Gastroesophageal sphincter (tissue), 4 donors: Measurements from ENCODE around the gene PTGES. TPM values are rescaled to one million over a fixed set of nuclear protein-coding genes. Genes with fewer than 3 reads are reported as not detected.

Experiments
- ATAC-seq: fragments of 150-250 bp; one replicate; pipeline ENCODE4 v1.9.1; 2016; ENCODE audit warnings: mild to moderate bottlenecking, moderate library complexity
- H3K27ac ChIP-seq, 4 donors: fragments of 200-600 bp; sonication (generic) in 3 of 4; 1 replicate in 3 of 4; 2 replicates in 1 of 4; pipeline ENCODE4 v1.5.1; 2016 to 2019
- H3K27me3 ChIP-seq: fragments of 200-600 bp; sonication (generic); one replicate; pipeline ENCODE4 v1.5.1; 2019
- H3K36me3 ChIP-seq, 2 donors: fragments of 200-600 bp; sonication (generic); one replicate each; pipeline ENCODE4 v1.5.1; 2019; ENCODE audit warnings: control low read depth in 1 of 2
- H3K4me1 ChIP-seq, 3 donors: fragments of 200-600 bp; sonication (generic); 1 replicate in 2 of 3; 2 replicates in 1 of 3; pipeline ENCODE4 v1.5.1; 2016 to 2019; ENCODE audit warnings: control low read depth in 2 of 3
- H3K4me3 ChIP-seq, 2 donors: fragments of 200-600 bp; sonication (generic); one replicate each; pipeline ENCODE4 v1.5.1; 2019; ENCODE audit warnings: mild to moderate bottlenecking in 1 of 2, moderate library complexity in 1 of 2
- H3K9me3 ChIP-seq, 3 donors: fragments of 200-600 bp; sonication (generic); one replicate each; pipeline ENCODE4 v1.5.1; 2017 to 2019; ENCODE audit warnings: control low read depth in 2 of 3
- CTCF ChIP-seq, 4 experiments: fragments of 200-600 bp in 2 of 4; fragments of 450-650 bp in 2 of 4; sonication (generic) in 1 of 4; IDR thresholded peaks; one replicate each; pipeline ENCODE4 v1.5.1; 2017 to 2019; ENCODE audit warnings: antibody characterized with exemption in 4 of 4, mild to moderate bottlenecking in 2 of 4, moderate library complexity in 2 of 4
- EP300 ChIP-seq: sonication (generic); formaldehyde crosslinking; IDR thresholded peaks from one replicate; pipeline ENCODE4 v1.6.1; 2017; ENCODE audit warnings: antibody characterized with exemption, mild to moderate bottlenecking
- POLR2A ChIP-seq, 2 donors: fragments of 450-650 bp; IDR thresholded peaks; one replicate each; pipeline ENCODE4 v1.6.1; 2017; ENCODE audit warnings: antibody characterized with exemption in 2 of 2, mild to moderate bottlenecking in 2 of 2, moderate library complexity in 1 of 2
- POLR2AphosphoS5 ChIP-seq: sonication (generic); formaldehyde crosslinking; IDR thresholded peaks from one replicate; pipeline ENCODE4 v1.6.1; 2017; ENCODE audit warnings: antibody characterized with exemption
- WGBS, 2 donors: methylation state at CpG; one replicate each; pipeline ENCODE4 v1.1.5; 2018; ENCODE audit warnings: low coverage in 1 of 2; 5-methylcytosine and 5-hydroxymethylcytosine counted together
- total RNA-seq, 4 donors: library from RNA; depleted of rRNA; stranded (reverse); fragments of >200 nt; gene quantifications; one replicate each; pipeline ENCODE4 v1.1.0, GENCODE V29; 2016

Gene PTGES
- total RNA-seq, 4 donors from 2014 or later, result 0.78 to 15.1 (median 6.1) TPM

GRCh38 chr9:129717991-129718390 is 34.9 kb downstream of the PTGES start:
- no peak overlapping the region for H3K4me3 ChIP-seq
- H3K36me3 ChIP-seq, result no peaks in the 10 kb centered on the region
- H3K27me3 ChIP-seq, result no peaks in the 10 kb centered on the region
- WGBS, 2 donors, result 85% methylated on average over 3 of the region's 5 CpGs; no CpG with 5 or more reads in 1 of the 2 donors
- peaks cover 0 to 25% (median 11%) of the 10 kb centered on the region in 3 donors for H3K4me1 ChIP-seq
- TF ChIP-seq POLR2A (IDR thresholded peaks at IDR 0.05) (no peak), POLR2AphosphoS5 (no peak), EP300 (no peak), CTCF (IDR thresholded peaks at IDR 0.05) (no peak)
- no peak for ATAC-seq
- H3K27ac ChIP-seq, result no peak overlapping the region
- no peaks in the 10 kb centered on the region for H3K9me3 ChIP-seq

GRCh38 chr9:129716091-129716490 is 36.8 kb downstream of the PTGES start:
- TF ChIP-seq EP300 (no peak), POLR2AphosphoS5 (peak; percentile 80)
- ATAC-seq, result peak; percentile 79
- H3K27ac ChIP-seq, result peak overlapping the region in 3 of 4 donors; percentile 58 to 79 (median 72)

GRCh38 chr9:129714511-129715061 is 38.3 kb downstream of the PTGES start:
- Histone ChIP-seq H3K27ac (peak overlapping the region in 1 of 4 donors; percentile 72), H3K27me3 (no peaks in the 10 kb centered on the region), H3K36me3 (no peaks in the 10 kb centered on the region), H3K4me3 (no peak overlapping the region), H3K4me1 (peaks cover 0 to 58% (median 16%) of the 10 kb centered on the region in 3 donors), H3K9me3 (no peaks in the 10 kb centered on the region)
- WGBS, 2 donors, result 64 to 70% methylated on average over 5 to 12 of the region's 15 CpGs
- ATAC-seq, result no peak
- TF ChIP-seq POLR2A (IDR thresholded peaks at IDR 0.05) (no peak), POLR2AphosphoS5 (peak; percentile 8), CTCF (IDR thresholded peaks at IDR 0.05) (no peak), EP300 (no peak)

More at GRCh38 chr9:129716091-129716490, 36.8 kb downstream of the PTGES start:
- Histone ChIP-seq H3K9me3 (no peaks in the 10 kb centered on the region), H3K36me3 (no peaks in the 10 kb centered on the region), H3K27me3 (no peaks in the 10 kb centered on the region), H3K4me1 (peaks cover 0 to 44% (median 16%) of the 10 kb centered on the region in 3 donors), H3K4me3 (no peak overlapping the region)
- WGBS, 2 donors, result 34 to 57% methylated on average over 5 of the region's 5 CpGs

GRCh38 chr9:129713402-129713679 is 39.5 kb downstream of the PTGES start:
- TF ChIP-seq EP300 (no peak), POLR2AphosphoS5 (no peak), CTCF (IDR thresholded peaks at IDR 0.05) (no peak), POLR2A (IDR thresholded peaks at IDR 0.05) (no peak)
- no peak for ATAC-seq
- WGBS, 2 donors, result 92 to 95% methylated on average over 5 to 8 of the region's 10 CpGs
- Histone ChIP-seq H3K27ac (peak overlapping the region in 3 of 4 donors; percentile 77 to 80 (median 78)), H3K36me3 (no peaks in the 10 kb centered on the region), H3K4me3 (no peak overlapping the region), H3K9me3 (no peaks in the 10 kb centered on the region), H3K4me1 (peaks cover 0 to 68% (median 16%) of the 10 kb centered on the region in 3 donors), H3K27me3 (no peaks in the 10 kb centered on the region)

GRCh38 chr9:129712634-129713401 is 40.0 kb downstream of the PTGES start:
- H3K4me3 ChIP-seq, result no peak overlapping the region
- TF ChIP-seq POLR2AphosphoS5 (no peak), EP300 (no peak), CTCF (IDR thresholded peaks at IDR 0.05) (no peak), POLR2A (IDR thresholded peaks at IDR 0.05) (no peak)

More at GRCh38 chr9:129712634-129713401, 40.0 kb downstream of the PTGES start:
- Histone ChIP-seq H3K9me3 (no peaks in the 10 kb centered on the region), H3K27ac (peak overlapping the region; percentile 52 to 80 (median 78)), H3K4me1 (peaks cover 0 to 68% (median 16%) of the 10 kb centered on the region in 3 donors), H3K36me3 (no peaks in the 10 kb centered on the region), H3K27me3 (no peaks in the 10 kb centered on the region)
- ATAC-seq, result no peak
- 33 to 38% methylated on average over 3 of the region's 26 CpGs for WGBS, 2 donors
